Esophagus squamous epithelium (tissue), 5 donors: ENCODE results near the gene CDC42EP1. TPM values are rescaled to one million over a fixed set of nuclear protein-coding genes. Genes with fewer than 3 reads are reported as not detected.
A peak's percentile ranks its signal among the peaks of the same experiment; 100 is the strongest.

Experiments
- DNase-seq: peaks from one replicate; lab custom pipeline; 2025; lab: John Stamatoyannopoulos, UW
- H3K27ac ChIP-seq, 4 donors: fragments of 200-600 bp; sonication (generic); one replicate each; pipeline ENCODE4 v1.5.1; 2016 to 2019; ENCODE audit warnings: mild to moderate bottlenecking in 1 of 4
- H3K27me3 ChIP-seq, 4 donors: fragments of 200-600 bp; sonication (generic); 1 replicate in 3 of 4; 2 replicates in 1 of 4; pipeline versions ENCODE4 v1.5.1 to v1.6.0; 2017 to 2021; ENCODE audit warnings: antibody characterized with exemption in 1 of 4
- H3K36me3 ChIP-seq, 3 donors: fragments of 200-600 bp; sonication (generic); one replicate each; pipeline ENCODE4 v1.5.1; 2016 to 2019
- H3K4me1 ChIP-seq, 3 donors: fragments of 200-600 bp; sonication (generic); one replicate each; pipeline ENCODE4 v1.5.1; 2017 to 2019
- H3K4me3 ChIP-seq, 4 donors: fragments of 200-600 bp; sonication (generic); 1 replicate in 3 of 4; 2 replicates in 1 of 4; pipeline ENCODE4 v1.5.1; 2016 to 2019; ENCODE audit warnings: mild to moderate bottlenecking in 2 of 4, moderate library complexity in 1 of 4
- H3K9me3 ChIP-seq, 3 donors: fragments of 200-600 bp; sonication (generic); one replicate each; pipeline ENCODE4 v1.5.1; 2016 to 2019
- CTCF ChIP-seq, 6 experiments: fragments of 450-650 bp in 4 of 6; fragments of 200-600 bp in 2 of 6; sonication (generic) in 2 of 6; IDR thresholded peaks; one replicate each; pipeline ENCODE4 v1.5.1; 2016 to 2019; ENCODE audit warnings: antibody characterized with exemption in 6 of 6, mild to moderate bottlenecking in 4 of 6, moderate library complexity in 4 of 6
- POLR2A ChIP-seq, 4 donors: fragments of 450-650 bp; IDR thresholded peaks; one replicate each; pipeline ENCODE4 v1.6.1; 2017; ENCODE audit warnings: antibody characterized with exemption in 4 of 4, mild to moderate bottlenecking in 4 of 4, moderate library complexity in 3 of 4
- WGBS, 2 donors: methylation state at CpG; one replicate each; pipeline ENCODE4 v1.1.5; 2018; 5-methylcytosine and 5-hydroxymethylcytosine counted together
- intact Hi-C: fragments of 100-400 bp; cut with DNase I; formaldehyde crosslinking; loops from one replicate; pipeline ENCODE4 v1.15.0; 2022
- total RNA-seq, 4 donors: library from RNA; depleted of rRNA; stranded (reverse); fragments of >200 nt; gene quantifications; one replicate each; pipeline ENCODE4 v1.1.0, GENCODE V29; 2016
- donor health status: DM: yes; HTN: yes; CAD: no.

CDC42EP1 gene
- total RNA-seq, 4 donors from 2014 or later = 40.6 to 89.4 (median 53.8) TPM

DNA sequence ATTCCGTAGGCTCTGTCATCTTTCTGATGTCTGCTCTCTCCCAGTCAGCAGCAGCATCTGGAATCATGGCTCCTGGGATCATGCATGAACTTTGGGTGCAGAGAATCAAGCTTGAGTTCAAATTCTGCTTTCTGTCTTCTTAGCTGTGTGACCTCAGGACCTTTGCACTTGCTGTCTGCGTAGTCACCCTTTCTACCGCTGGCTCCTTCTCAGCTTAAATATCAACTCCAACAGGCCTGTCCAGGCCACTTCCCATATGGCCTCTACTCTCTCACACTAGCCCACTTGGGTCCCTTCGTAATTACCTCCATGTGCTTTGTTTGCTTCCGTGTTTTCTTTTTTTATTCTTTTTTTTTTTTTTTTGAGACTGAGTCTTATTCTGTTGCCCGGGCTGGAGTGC, 43.8 kb downstream of the CDC42EP1 start:
- no peaks in the 10 kb centered on the region for H3K27me3 ChIP-seq
- intact Hi-C loops = no loop called here
- H3K36me3 ChIP-seq = no peaks in the 10 kb centered on the region
- TF ChIP-seq CTCF (IDR thresholded peaks at IDR 0.05) = no peak
- H3K27ac ChIP-seq = no peak overlapping the region
- DNase-seq = no peak
- H3K4me1 ChIP-seq = peaks cover 15 to 49% (median 17%) of the 10 kb centered on the region in 3 donors
- WGBS, 2 donors = 75 to 85% methylated on average over 5 to 6 of the region's 6 CpGs
- H3K9me3 ChIP-seq = no peaks in the 10 kb centered on the region
- no peak overlapping the region for H3K4me3 ChIP-seq

DNA sequence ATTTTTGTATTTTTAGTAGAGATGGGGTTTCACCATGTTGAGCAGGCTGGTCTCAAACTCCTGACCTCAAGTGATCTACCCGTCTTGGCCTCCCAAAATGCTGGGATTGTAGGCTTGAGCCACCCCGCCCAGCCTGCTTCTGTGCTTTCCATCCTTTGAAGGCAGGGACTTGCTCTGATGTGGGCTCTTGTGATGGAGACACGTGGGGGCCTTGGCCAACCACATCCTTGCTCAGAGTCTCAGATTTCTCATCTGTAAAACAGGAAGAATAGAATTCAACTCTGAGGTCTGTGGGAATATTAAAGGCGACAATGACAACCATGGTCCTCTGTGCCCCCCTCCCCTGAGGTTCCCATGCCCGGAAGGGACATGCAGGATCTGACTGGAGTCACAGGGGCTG, 44.6 kb downstream of the CDC42EP1 start:
- H3K9me3 ChIP-seq = no peaks in the 10 kb centered on the region
- no peak for DNase-seq
- H3K4me3 ChIP-seq = no peak overlapping the region
- TF ChIP-seq POLR2A (IDR thresholded peaks at IDR 0.05) = no peak
- TF ChIP-seq CTCF (IDR thresholded peaks at IDR 0.05) = no peak
- WGBS, 2 donors = 36 to 75% methylated on average over 2 to 3 of the region's 5 CpGs
- H3K27ac ChIP-seq = no peak overlapping the region
- H3K27me3 ChIP-seq = no peaks in the 10 kb centered on the region
- intact Hi-C loops = loop anchor here (5.0 kb wide), 1 partner anchor 43 kb away; the partner anchor contains the start of gene CDC42EP1
- H3K4me1 ChIP-seq = peaks cover 22 to 51% (median 23%) of the 10 kb centered on the region in 3 donors
- H3K36me3 ChIP-seq = no peaks in the 10 kb centered on the region

DNA sequence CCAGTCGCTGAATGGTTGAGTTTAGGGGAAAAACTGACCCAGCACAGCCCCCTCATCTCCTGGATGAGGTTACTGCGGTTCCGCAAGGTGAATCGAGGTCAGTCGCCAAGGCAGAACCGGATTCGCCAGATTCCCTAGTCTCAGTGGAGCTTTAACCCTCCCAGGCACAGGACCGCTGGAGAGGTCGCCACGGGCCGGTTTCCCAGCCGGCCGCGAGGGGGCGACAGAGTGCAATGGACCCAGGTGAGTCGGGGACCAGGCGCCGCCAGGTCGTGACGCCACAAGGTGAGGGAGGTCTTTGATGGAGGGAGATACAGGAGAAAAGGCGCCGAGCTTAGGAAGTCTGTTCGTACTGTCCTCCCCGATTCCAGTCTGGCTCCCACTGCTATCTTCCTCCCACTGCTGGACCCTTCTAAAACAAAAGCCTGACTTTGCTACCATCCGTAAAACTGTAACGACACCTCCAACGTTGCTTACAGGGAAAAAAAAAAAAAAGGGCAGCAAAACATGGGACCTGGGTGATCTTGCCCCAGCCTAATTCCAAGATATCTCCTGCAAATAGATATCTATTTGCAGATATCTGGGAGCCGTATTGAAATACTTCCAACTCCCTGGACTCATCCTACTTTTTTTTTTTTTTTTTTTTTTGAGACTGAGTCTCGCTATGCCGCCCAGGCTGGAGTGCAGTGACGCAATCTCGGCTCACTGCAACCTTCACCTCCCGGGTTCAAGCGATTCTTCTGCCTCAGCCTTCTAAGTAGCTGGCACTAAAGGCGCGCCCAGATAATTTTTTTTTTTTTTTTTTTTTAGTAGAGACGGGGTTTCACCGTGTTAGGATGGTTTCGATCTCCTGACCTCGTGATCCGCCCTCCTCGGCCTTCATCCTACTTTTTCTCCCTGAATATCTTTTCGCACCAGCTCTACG, 47.0 kb downstream of the CDC42EP1 start:
- peaks cover 32 to 67% (median 36%) of the 10 kb centered on the region in 3 donors for H3K4me1 ChIP-seq
- intact Hi-C loops = loop anchor here (5.0 kb wide), 1 partner anchor 45 kb away; the partner anchor contains the start of gene CDC42EP1
- H3K36me3 ChIP-seq = no peaks in the 10 kb centered on the region
- DNase-seq = no peak
- peak overlapping the region; percentile 94 to 99 (median 96) for H3K27ac ChIP-seq
- H3K4me3 ChIP-seq = peak overlapping the region; percentile 80 to 98 (median 91)
- TF ChIP-seq POLR2A (IDR thresholded peaks at IDR 0.05) (no peak), CTCF (IDR thresholded peaks at IDR 0.05) (peak; percentile 93 to 99 (median 98))
- no peaks in the 10 kb centered on the region for H3K27me3 ChIP-seq
- WGBS, 2 donors = 1 to 2% methylated on average over 32 to 42 of the region's 44 CpGs
- H3K9me3 ChIP-seq = no peaks in the 10 kb centered on the region

DNA sequence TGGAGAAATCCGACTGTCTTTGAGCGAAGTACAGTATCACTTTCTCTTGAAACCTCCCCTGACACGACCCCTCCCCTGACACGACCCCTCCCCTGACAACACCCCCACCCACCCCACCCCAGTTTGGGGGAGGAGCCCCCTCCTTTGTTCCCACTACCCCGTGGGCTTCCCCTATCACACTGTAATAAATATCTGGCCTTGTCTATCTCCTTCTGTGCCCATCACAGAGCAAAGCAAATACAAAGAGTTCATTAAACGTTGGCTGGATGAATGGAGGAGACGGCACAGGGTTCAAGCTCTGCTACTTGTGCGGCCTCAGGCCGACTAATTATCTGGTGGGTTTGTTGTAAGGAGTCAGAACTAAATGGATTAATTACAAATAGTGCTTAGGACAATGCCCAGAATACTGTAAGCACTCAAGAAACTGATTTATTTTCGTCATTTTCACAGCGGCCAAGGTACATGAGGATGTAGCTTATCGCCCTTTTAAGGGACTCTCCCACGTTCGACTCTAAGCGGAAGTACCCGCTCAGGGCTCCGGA, 47.7 kb downstream of the CDC42EP1 start:
- no peak for DNase-seq
- Histone ChIP-seq H3K27ac (peak overlapping the region; percentile 94 to 99 (median 96)), H3K27me3 (no peaks in the 10 kb centered on the region), H3K9me3 (no peaks in the 10 kb centered on the region), H3K36me3 (no peaks in the 10 kb centered on the region), H3K4me3 (peak overlapping the region; percentile 80 to 98 (median 91)), H3K4me1 (peaks cover 34 to 73% (median 39%) of the 10 kb centered on the region in 3 donors)
- WGBS, 2 donors = 1 to 4% methylated on average over 11 to 16 of the region's 17 CpGs
- no peak for TF ChIP-seq POLR2A (IDR thresholded peaks at IDR 0.05)
- no peak for TF ChIP-seq CTCF (IDR thresholded peaks at IDR 0.05)
- intact Hi-C loops = loop anchor here (5.0 kb wide), 1 partner anchor 46 kb away; the partner anchor contains the start of gene CDC42EP1
